NCI-H524 (cell line): ENCODE results near the gene TMEM175.
"Not testable (repeated sequence)": the region's sequence is repeated elsewhere in the genome, so short reads cannot be mapped to it uniquely, and the experiment has no call there.

ENCODE experiments used
- DNase-seq, 2 experiments: peaks; one replicate each; lab custom pipeline; 2025; lab: John Stamatoyannopoulos, UW

Gene TMEM175

GRCh38 chr4:917466-917865, 14.8 kb upstream of the TMEM175 start:
- no peak for DNase-seq

GRCh38 chr4:917992-918391, 14.3 kb upstream of the TMEM175 start:
- no peak for DNase-seq

GRCh38 chr4:918591-918990, 13.7 kb upstream of the TMEM175 start:
- not testable (repeated sequence) for DNase-seq

GRCh38 chr4:919004-919680, 13.1 kb upstream of the TMEM175 start:
- DNase-seq, result not testable (repeated sequence)

DNA sequence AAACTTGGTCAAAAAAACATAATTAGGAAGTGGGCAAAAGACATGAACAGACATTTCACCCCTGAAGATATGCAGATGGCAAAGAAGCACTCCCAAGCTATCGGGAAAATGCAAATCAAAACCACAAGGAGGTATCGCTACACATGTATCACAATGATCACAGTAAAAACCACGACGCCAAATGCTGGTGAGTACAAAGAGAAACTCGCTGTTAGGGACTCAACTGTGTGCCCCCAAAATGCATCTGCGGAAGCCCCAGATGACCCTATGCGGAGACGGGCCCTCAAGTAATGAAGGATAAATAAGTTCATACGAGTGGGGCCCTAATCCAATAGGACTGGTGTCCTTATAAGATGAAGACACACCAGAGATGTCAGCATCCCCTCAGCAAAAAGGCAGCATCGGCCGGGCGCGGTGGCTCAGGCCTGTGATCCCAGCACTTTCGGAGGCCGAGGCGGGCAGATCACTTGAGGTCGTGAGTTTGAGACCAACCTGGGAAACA, 10.4 kb upstream of the TMEM175 start:
- DNase-seq, result no peak

- DNase-seq, result no peak
Measured at GRCh38 chr4:924107-925096, 7.9 kb upstream of the TMEM175 start.

- DNase-seq, result no peak
Measured at GRCh38 chr4:925171-925570, 7.1 kb upstream of the TMEM175 start.

- DNase-seq, result no peak
Measured at GRCh38 chr4:925771-926500, 6.3 kb upstream of the TMEM175 start.

- DNase-seq, result no peak
Measured at GRCh38 chr4:926538-926937, 5.7 kb upstream of the TMEM175 start.

DNA sequence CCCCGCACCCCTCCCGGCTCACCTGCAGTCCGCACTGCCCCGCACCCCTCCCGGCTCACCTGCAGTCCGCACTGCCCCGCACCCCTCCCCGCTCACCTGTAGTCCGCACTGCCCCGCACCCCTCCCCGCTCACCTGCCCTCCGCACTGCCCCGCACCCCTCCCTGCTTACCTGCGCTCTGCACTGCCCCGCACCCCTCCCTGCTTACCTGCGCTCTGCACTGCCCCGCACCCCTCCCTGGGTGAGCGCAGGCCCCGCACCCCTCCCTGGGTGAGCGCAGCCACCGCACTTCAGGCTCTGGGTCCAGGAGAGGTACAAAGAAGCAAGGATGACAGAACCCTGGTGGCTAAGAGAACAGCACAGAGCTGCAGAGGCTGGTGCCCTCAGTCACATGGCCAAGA, 4.7 kb upstream of the TMEM175 start:
- DNase-seq, result not testable (repeated sequence)

DNA sequence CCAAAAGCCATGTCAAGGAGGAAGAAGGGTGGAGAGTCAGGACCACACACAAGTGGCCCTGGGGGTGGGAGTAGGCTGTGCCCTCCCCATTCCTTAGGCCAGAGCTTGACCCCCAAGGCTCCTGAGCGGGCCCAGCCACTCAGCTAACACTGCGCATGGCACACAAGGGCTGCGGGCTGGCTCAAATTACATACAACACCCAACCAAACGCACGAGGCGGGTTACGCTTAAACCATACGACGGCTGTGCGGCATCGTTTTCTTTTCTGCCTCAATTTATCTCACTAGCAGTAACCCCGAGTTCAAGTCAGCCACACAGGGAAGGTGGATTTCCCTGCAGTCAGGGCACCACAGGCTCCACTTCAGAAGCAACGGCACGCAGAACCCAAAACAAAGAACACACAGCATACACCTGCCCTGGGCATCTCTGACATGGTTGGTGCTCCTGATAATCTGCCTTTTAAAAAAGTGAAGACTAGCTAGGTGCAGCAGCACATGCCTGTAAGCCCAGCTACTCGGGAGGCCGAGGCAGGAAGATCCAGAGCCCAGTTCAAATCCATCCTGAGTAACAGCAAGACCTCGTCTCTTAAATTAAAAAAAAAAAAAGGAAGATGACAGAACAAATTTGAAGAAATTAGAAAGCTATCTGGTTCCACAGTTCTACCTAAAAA, 3.0 kb upstream of the TMEM175 start:
- DNase-seq, result no peak

DNA sequence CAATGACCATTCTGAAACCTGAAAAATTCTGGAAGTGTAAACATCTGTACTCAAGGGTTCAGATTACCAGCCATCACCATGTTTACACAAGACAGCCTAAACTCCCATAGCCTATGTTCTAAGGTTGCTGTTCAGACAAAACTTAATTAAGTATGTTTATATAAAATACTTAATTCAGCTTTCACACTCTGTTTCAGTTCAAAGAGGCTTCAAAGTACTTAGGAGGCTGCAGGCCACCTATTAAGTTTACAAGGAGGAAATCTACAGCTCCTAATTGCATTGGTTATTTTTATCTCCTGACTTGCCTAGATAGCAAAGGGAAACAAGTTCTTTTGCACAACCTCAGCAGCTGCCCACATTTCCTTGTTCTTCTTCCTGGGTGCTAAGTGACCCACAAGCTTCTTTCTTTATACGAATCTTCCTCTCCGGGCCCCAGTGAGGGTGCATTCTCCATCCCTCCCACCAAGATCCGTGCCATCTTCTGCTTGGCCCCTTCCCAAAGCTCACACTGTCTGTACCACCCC, 2.2 kb upstream of the TMEM175 start:
- DNase-seq, result no peak

DNA sequence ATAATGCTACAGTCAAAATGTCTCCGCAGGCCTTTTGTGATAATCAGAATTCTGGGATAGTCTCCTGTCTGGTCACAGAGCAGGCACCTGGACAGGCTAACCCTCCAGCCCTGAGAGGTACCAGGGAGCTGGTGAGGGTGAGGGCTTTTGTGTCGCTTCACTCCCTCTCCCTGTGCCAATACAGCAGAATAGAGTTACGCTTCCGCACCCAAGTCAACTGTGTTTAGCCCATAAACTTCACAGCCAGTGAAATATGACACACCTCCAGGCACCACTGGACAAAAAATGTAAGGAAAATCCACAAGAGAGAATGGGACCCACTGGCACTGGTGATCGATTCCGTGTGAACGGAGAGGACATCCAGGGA, 1.4 kb upstream of the TMEM175 start:
- no peak for DNase-seq

DNA sequence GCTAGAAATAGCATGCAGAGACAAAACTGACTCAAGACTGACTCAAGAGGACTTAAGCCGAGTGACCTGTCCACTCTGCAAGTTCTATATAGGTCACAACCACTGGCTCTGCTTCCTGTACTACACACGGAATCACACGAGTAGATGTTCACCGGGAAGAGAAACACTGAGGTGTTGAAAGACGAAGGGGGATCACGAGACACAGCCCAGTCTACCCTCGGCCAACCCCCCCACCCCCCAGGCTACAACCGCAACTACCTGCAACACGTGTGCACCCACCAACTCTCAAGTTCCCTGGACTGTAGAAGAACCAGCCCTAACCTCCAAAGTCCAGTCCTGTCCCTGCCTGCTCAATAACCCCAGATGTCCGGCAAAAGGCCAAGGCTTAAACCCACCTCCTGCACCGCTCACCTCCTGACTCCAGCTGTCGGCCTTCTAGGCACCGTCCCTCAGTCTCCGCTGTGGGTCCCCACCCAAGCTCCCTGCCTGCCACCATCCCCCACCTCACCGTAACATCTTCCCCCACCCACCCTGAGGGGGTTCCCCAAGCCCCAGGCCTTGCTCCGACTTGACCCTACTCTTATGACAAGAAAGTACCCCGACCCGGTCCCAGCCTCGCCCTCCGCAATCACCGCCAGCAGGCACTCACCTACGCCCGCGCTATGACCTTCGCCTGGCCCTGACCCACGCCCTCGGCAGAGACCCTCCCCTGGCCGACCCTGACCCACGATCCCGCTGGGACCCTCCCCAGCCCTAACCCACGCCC, 883 bp upstream of the TMEM175 start:
- no peak for DNase-seq

DNA sequence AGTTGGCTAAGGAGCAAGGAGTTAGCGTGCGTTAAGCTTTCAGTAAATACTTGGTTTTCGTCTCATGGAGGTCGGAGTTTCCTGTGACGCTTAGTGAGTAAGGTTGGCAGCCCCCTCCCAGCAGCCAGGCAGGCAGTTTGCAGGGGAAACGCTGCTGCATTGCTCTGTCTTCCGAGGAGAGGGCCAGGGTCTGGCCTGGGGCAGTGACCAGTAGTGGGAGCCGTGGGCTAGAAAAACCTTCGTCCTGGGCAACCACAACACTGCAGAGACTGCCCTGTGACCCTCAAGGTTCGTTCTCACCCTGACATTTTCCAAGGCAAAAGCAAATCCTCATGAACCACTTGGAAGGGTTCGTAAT, 432 bp downstream of the TMEM175 start:
- DNase-seq, result no peak

GRCh38 chr4:939508-939907, 7.2 kb downstream of the TMEM175 start:
- not testable (repeated sequence) for DNase-seq

- DNase-seq, result no peak
Measured at GRCh38 chr4:945274-946102, 13.2 kb downstream of the TMEM175 start.

DNA sequence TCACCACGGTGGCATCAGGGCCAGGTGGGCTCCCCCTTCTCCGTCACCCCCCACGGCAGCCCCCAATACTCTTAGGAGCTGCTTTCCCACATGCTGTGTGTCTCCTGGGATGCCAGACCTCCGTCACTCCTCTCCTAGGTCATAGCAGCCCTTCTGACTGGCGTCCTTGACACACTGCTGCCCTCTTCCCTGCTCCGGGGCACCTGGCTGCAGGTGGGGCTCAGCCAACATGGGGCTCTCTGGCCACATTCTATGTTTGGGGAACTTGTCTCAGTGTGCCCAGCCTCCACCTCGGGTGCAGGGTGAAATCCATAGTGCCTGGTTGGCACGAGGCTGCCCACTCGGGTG, 13.8 kb downstream of the TMEM175 start:
- DNase-seq, result no peak

- DNase-seq, result no peak
Measured at GRCh38 chr4:946517-947471, 14.5 kb downstream of the TMEM175 start.
